IMR-90 (cell line): ENCODE results near the gene SEC24D. TPM values are rescaled to one million over a fixed set of nuclear protein-coding genes. Genes with fewer than 3 reads are reported as not detected.
A peak's percentile ranks its signal among the peaks of the same experiment; 100 is the strongest.

ENCODE experiments used
- ATAC-seq: fragments of 200-7000 bp; cut with Tn5 transposase; 2 replicates; pipeline ENCODE4 v1.9.1; 2020; ENCODE audit warnings: low read depth, mild to moderate bottlenecking, moderate library complexity
- BruUV-seq: library from RNA; stranded (reverse); fragments of 400-500 nt; replicated peaks from 2 replicates; lab custom pipeline; 2021; lab: Mats Ljungman, UMichigan
- CTCF ChIA-PET: fragments of 300-600 bp; formaldehyde crosslinking; extraction: SDS; loops from one replicate; lab custom pipeline; 2021; ENCODE audit warnings: antibody characterized with exemption; lab: Yijun Ruan, JAX
- POLR2A ChIA-PET: fragments of 300-600 bp; sonication (Branson Sonifier 250); formaldehyde crosslinking; loops from one replicate; lab custom pipeline; 2022; ENCODE audit warnings: antibody characterized with exemption; ENCODE audit not compliant: unreplicated experiment; lab: Charles Lee
- DNase-seq: peaks from one replicate; pipeline ENCODE4 v3.0.0; 2013
- H2AFZ ChIP-seq: replicated peaks from 2 replicates; pipeline ENCODE3; 2013; ENCODE audit warnings: low read length, mild to moderate bottlenecking; ENCODE audit not compliant: poor library complexity
- H2AK5ac ChIP-seq: 2 replicates; pipeline ENCODE4 v1.6.1; 2013; ENCODE audit warnings: low read depth, low read length, inconsistent platforms
- H2AK9ac ChIP-seq: replicated peaks from 2 replicates; pipeline ENCODE3; 2013; ENCODE audit warnings: mild to moderate bottlenecking, low read depth, low read length, moderate library complexity; ENCODE audit not compliant: poor library complexity
- H2BK120ac ChIP-seq: 2 replicates; pipeline ENCODE4 v1.6.1; 2013; ENCODE audit warnings: low read depth, low read length, inconsistent platforms
- H2BK15ac ChIP-seq: 3 replicates; pipeline ENCODE4 v1.6.1; 2013; ENCODE audit warnings: low read depth, low read length, inconsistent platforms
- H2BK20ac ChIP-seq: 2 replicates; pipeline ENCODE4 v1.6.1; 2013; ENCODE audit warnings: low read depth, mild to moderate bottlenecking, inconsistent platforms, low read length, moderate library complexity
- H2BK5ac ChIP-seq: 2 replicates; pipeline ENCODE4 v1.6.1; 2013; ENCODE audit warnings: mild to moderate bottlenecking, low read depth, low read length, inconsistent platforms; ENCODE audit not compliant: poor library complexity, severe bottlenecking
- H3K14ac ChIP-seq: replicated peaks from 2 replicates; pipeline ENCODE4 v1.6.1; 2013; ENCODE audit warnings: low read depth, low read length, inconsistent platforms
- H3K18ac ChIP-seq: 2 replicates; pipeline ENCODE4 v1.6.1; 2013; ENCODE audit warnings: low read depth, low read length, control low read depth
- H3K23ac ChIP-seq: 2 replicates; pipeline ENCODE4 v1.6.1; 2013; ENCODE audit warnings: low read depth, low read length, inconsistent platforms
- H3K27ac ChIP-seq: 2 replicates; pipeline ENCODE4 v1.5.1; 2013; ENCODE audit warnings: mild to moderate bottlenecking, control low read depth, low read length; ENCODE audit not compliant: insufficient read depth
- H3K27me3 ChIP-seq: 2 replicates; pipeline ENCODE4 v1.6.1; 2013; ENCODE audit warnings: low read length; ENCODE audit not compliant: control insufficient read depth, insufficient read depth
- H3K36me3 ChIP-seq: 2 replicates; pipeline ENCODE4 v1.6.1; 2013; ENCODE audit warnings: low read length, mixed read lengths; ENCODE audit not compliant: control insufficient read depth, insufficient read depth
- H3K4ac ChIP-seq: 2 replicates; pipeline ENCODE4 v1.6.1; 2013; ENCODE audit warnings: low read depth, low read length, inconsistent platforms
- H3K4me1 ChIP-seq: 2 replicates; pipeline ENCODE4 v1.6.1; 2013; ENCODE audit warnings: low read length, mixed read lengths; ENCODE audit not compliant: control insufficient read depth, insufficient read depth
- H3K4me2 ChIP-seq: 2 replicates; pipeline ENCODE4 v1.6.1; 2013; ENCODE audit warnings: low read depth, mild to moderate bottlenecking, control low read depth, low read length, moderate library complexity
- H3K4me3 ChIP-seq: 2 replicates; pipeline ENCODE4 v1.5.1; 2013; ENCODE audit warnings: low read depth, mild to moderate bottlenecking, control low read depth, low read length, moderate library complexity; ENCODE audit not compliant: insufficient read depth
- H3K56ac ChIP-seq: 2 replicates; pipeline ENCODE4 v1.6.1; 2013; ENCODE audit warnings: low read length, inconsistent platforms; ENCODE audit not compliant: insufficient read depth; ENCODE audit errors: extremely low read depth
- H3K79me1 ChIP-seq, 2 experiments: 2 replicates each; pipeline ENCODE4 v1.6.1; 2013; ENCODE audit warnings: low read length in 2 of 2, inconsistent platforms in 1 of 2, low read depth in 1 of 2
- H3K9ac ChIP-seq: 2 replicates; pipeline ENCODE4 v1.6.1; 2013; ENCODE audit warnings: low read depth, low read length, control low read depth
- H3K9me1 ChIP-seq: 2 replicates; pipeline ENCODE4 v1.6.1; 2013; ENCODE audit warnings: low read length, inconsistent platforms; ENCODE audit not compliant: insufficient read depth
- H3K9me3 ChIP-seq: 2 replicates; pipeline ENCODE4 v1.6.1; 2013; ENCODE audit warnings: low read length; ENCODE audit not compliant: control insufficient read depth, insufficient read depth
- H4K20me1 ChIP-seq: 2 replicates; pipeline ENCODE4 v1.6.1; 2013; ENCODE audit warnings: low read length, inconsistent platforms; ENCODE audit not compliant: insufficient read depth
- H4K5ac ChIP-seq: 2 replicates; pipeline ENCODE4 v1.6.1; 2013; ENCODE audit warnings: mild to moderate bottlenecking, low read depth, low read length, control low read depth
- H4K8ac ChIP-seq, 2 experiments: 2 replicates each; pipeline ENCODE4 v1.6.1; 2013; ENCODE audit warnings: low read depth in 2 of 2, low read length in 2 of 2, control low read depth in 1 of 2, inconsistent platforms in 1 of 2
- H4K91ac ChIP-seq: 2 replicates; pipeline ENCODE4 v1.6.1; 2013; ENCODE audit warnings: low read depth, low read length, inconsistent platforms; ENCODE audit not compliant: insufficient read depth
- MAZ ChIP-seq: IDR thresholded peaks from 2 replicates; pipeline ENCODE4 v1.6.1; 2012; ENCODE audit warnings: low read depth, mild to moderate bottlenecking, low read length, improper control_type of control experiment, moderate library complexity, borderline replicate concordance
- WGBS, 2 experiments: methylation state at CpG; one replicate each; pipeline versions ENCODE4 v1.1.5 to v1.1.7; 2013; ENCODE audit warnings: missing lambda C conversion rate in 2 of 2; ENCODE audit not compliant: insufficient read length in 1 of 2; ENCODE audit errors: extremely low coverage in 2 of 2; 5-methylcytosine and 5-hydroxymethylcytosine counted together
- dilution Hi-C: fragments of 300-500 bp; cut with HindIII; formaldehyde crosslinking; loops from one replicate; pipeline ENCODE4 v1.14.3; 2018; ENCODE audit warnings: low sequenced_read_pairs; ENCODE audit not compliant: unreplicated experiment
- in situ Hi-C: fragments of 300-500 bp; cut with MboI; formaldehyde crosslinking; loops from 3 replicates; pipeline ENCODE4 v1.14.3; 2019; ENCODE audit warnings: low sequenced_read_pairs, inconsistent platforms, mixed read lengths
- intact Hi-C: fragments of 100-400 bp; cut with micrococcal nuclease; formaldehyde crosslinking; loops from 2 replicates; pipeline ENCODE4 v1.10.0; 2022
- polyA plus RNA-seq, 3 experiments: library from polyadenylated mRNA; depleted of rRNA; stranded (reverse); fragments of >200 nt; gene quantifications; 2 replicates each; pipeline ENCODE4 v1.2.3, GENCODE V29; 2012; ENCODE audit warnings: low replicate concordance in 1 of 3
- total RNA-seq: library from RNA; depleted of rRNA; stranded (reverse); fragments of >200 nt; gene quantifications from 2 replicates; pipeline ENCODE4 v1.2.3, GENCODE V29; 2012

Gene SEC24D
- total and polyA plus RNA-seq, 2 of the 4 experiments (the other 2 are of a cell fraction), result 93.2 to 111 TPM

GRCh38 chr4:118759481-118759880 lies 76.4 kb downstream of the SEC24D start:
- H2AFZ ChIP-seq, result no peak overlapping the region
- in situ Hi-C loops, result no loop called here
- WGBS, 2 experiments, result 73 to 100% methylated on average over 2 of the region's 2 CpGs
- no peak overlapping the region for H2AK9ac ChIP-seq
- no peak overlapping the region for H4K91ac ChIP-seq
- H4K5ac ChIP-seq, result peak overlapping the region; percentile 74; the same call in 1 of the 2 replicates
- no peak overlapping the region for H2AK5ac ChIP-seq
- H3K56ac ChIP-seq, result no peak overlapping the region; the same call in 1 of the 2 replicates
- H3K27ac ChIP-seq, result peak overlapping the region; percentile 7; the same call in 1 of the 2 replicates
- H2BK20ac ChIP-seq, result peak overlapping the region; percentile 21; the same call in 1 of the 2 replicates
- no peaks in the 10 kb centered on the region for H3K27me3 ChIP-seq
- peaks cover 32% of the 10 kb centered on the region for H4K20me1 ChIP-seq
- peak overlapping the region; percentile 4; the same call in 1 of the 2 replicates for H2BK120ac ChIP-seq
- H3K4me1 ChIP-seq, result peaks cover 26% of the 10 kb centered on the region
- H2BK15ac ChIP-seq, result no peak overlapping the region
- no peak for TF ChIP-seq MAZ
- no peak overlapping the region for H3K4ac ChIP-seq
- H2BK5ac ChIP-seq, result peak overlapping the region; percentile 83
- peaks cover 26% of the 10 kb centered on the region for H3K9me1 ChIP-seq
- peaks cover 39 to 64% of the 10 kb centered on the region in 2 experiments for H3K79me1 ChIP-seq
- no peak overlapping the region for H3K9ac ChIP-seq
- CTCF ChIA-PET, result no interaction called here
- POLR2A ChIA-PET, result no interaction called here
- peak overlapping the region; percentile 76 for H3K18ac ChIP-seq
- H3K4me2 ChIP-seq, result peak overlapping the region; percentile 6; the same call in 1 of the 2 replicates
- no peaks in the 10 kb centered on the region for H3K9me3 ChIP-seq
- BruUV-seq, result no TSS peak
- intact Hi-C loops, result no loop called here
- H4K8ac ChIP-seq, result 0 out of 4 replicates have a peak overlapping the region, but pooled peaks of 1 of the 2 experiments have one; percentile 19
- H3K4me3 ChIP-seq, result no peak overlapping the region
- H3K36me3 ChIP-seq, result peaks cover 23% of the 10 kb centered on the region
- dilution Hi-C loops, result no loop called here
- DNase-seq, result no peak
- peak overlapping the region; percentile 56 for H3K14ac ChIP-seq
- peak overlapping the region; percentile 84 for H3K23ac ChIP-seq
- no peak for ATAC-seq
